DOHH2 (cell line): ENCODE results near the gene MEDAG.

Experiments used
- H3F3A ChIP-seq: fragments of 200-600 bp; sonication (generic), shearing (Covaris generic); 2 replicates; pipeline ENCODE4 v1.6.0; 2016; ENCODE audit warnings: antibody characterized with exemption, mild to moderate bottlenecking; ENCODE audit not compliant: control insufficient read depth, insufficient read depth
- H3K27ac ChIP-seq: fragments of 200-600 bp; sonication (generic); 2 replicates; pipeline ENCODE4 v1.5.1; 2014; ENCODE audit warnings: low read depth, mild to moderate bottlenecking, low read length, moderate library complexity
- H3K27me3 ChIP-seq: fragments of 200-600 bp; sonication (generic); 2 replicates; pipeline ENCODE4 v1.6.1; 2014; ENCODE audit warnings: mild to moderate bottlenecking, low read length, mixed read lengths; ENCODE audit not compliant: control insufficient read depth
- H3K36me3 ChIP-seq: fragments of 200-600 bp; sonication (generic); 2 replicates; pipeline ENCODE4 v1.6.1; 2014; ENCODE audit warnings: mild to moderate bottlenecking, low read length, moderate library complexity, mixed read lengths; ENCODE audit not compliant: control insufficient read depth
- H3K4me1 ChIP-seq: fragments of 200-600 bp; sonication (generic); 2 replicates; pipeline ENCODE4 v1.6.1; 2014; ENCODE audit warnings: mild to moderate bottlenecking, low read length, mixed read lengths; ENCODE audit not compliant: control insufficient read depth
- H3K4me2 ChIP-seq: fragments of 200-600 bp; sonication (generic); 2 replicates; pipeline ENCODE4 v1.6.0; 2014; ENCODE audit warnings: mild to moderate bottlenecking, low read length, moderate library complexity
- H3K4me3 ChIP-seq: fragments of 200-600 bp; sonication (generic); 2 replicates; pipeline ENCODE4 v1.5.1; 2014; ENCODE audit warnings: mild to moderate bottlenecking, low read length, mixed read lengths
- H3K79me2 ChIP-seq: fragments of 200-600 bp; sonication (generic); 2 replicates; pipeline ENCODE4 v1.6.1; 2014; ENCODE audit warnings: mild to moderate bottlenecking, low read length, mixed read lengths; ENCODE audit not compliant: control insufficient read depth
- H3K9me2 ChIP-seq: fragments of 200-600 bp; sonication (generic); replicated peaks from 2 replicates; pipeline ENCODE4 v1.6.1; 2014; ENCODE audit warnings: mild to moderate bottlenecking, low read length, mixed read lengths; ENCODE audit not compliant: control insufficient read depth
- H3K9me3 ChIP-seq: fragments of 200-600 bp; sonication (generic); 2 replicates; pipeline ENCODE4 v1.6.1; 2014; ENCODE audit warnings: antibody characterized with exemption, low read length, mixed read lengths; ENCODE audit not compliant: control insufficient read depth, insufficient read depth
- H4K20me1 ChIP-seq: fragments of 200-600 bp; sonication (generic); 2 replicates; pipeline ENCODE4 v1.6.0; 2014; ENCODE audit warnings: low read depth, mild to moderate bottlenecking, antibody characterized with exemption, low read length, moderate library complexity; ENCODE audit not compliant: control insufficient read depth, insufficient read depth
- CTCF ChIP-seq: fragments of 200-600 bp; sonication (generic); IDR thresholded peaks from one replicate; pipeline ENCODE4 v1.5.1; 2014; ENCODE audit warnings: antibody characterized with exemption, mild to moderate bottlenecking, low read depth, low read length; ENCODE audit not compliant: poor library complexity, severe bottlenecking
- EZH2phosphoT487 ChIP-seq: fragments of 200-600 bp; sonication (generic); IDR thresholded peaks from 2 replicates; pipeline ENCODE4 v1.6.1; 2017; ENCODE audit warnings: borderline replicate concordance, mild to moderate bottlenecking, antibody characterized with exemption, low read length, moderate library complexity, mixed read lengths

The MEDAG gene

GRCh38 chr13:30943881-30944280 is 37.8 kb downstream of the MEDAG start:
- Histone ChIP-seq H3K79me2 (no peaks in the 10 kb centered on the region), H3K4me1 (peaks cover 6% of the 10 kb centered on the region; the same call in 1 of the 2 replicates), H3F3A (no peaks in the 10 kb centered on the region), H4K20me1 (no peaks in the 10 kb centered on the region), H3K4me3 (no peak overlapping the region), H3K9me3 (no peaks in the 10 kb centered on the region), H3K4me2 (no peak overlapping the region), H3K27ac (no peak overlapping the region), H3K36me3 (no peaks in the 10 kb centered on the region), H3K9me2 (no peaks in the 10 kb centered on the region), H3K27me3 (no peaks in the 10 kb centered on the region)
- no peak for TF ChIP-seq CTCF
- TF ChIP-seq EZH2phosphoT487, result no peak

GRCh38 chr13:30957258-30957943 is 51.3 kb downstream of the MEDAG start:
- H3K9me3 ChIP-seq, result peaks cover 2% of the 10 kb centered on the region; the same call in 1 of the 2 replicates
- no peaks in the 10 kb centered on the region for H3K9me2 ChIP-seq
- H3K4me1 ChIP-seq, result no peaks in the 10 kb centered on the region
- H3K4me2 ChIP-seq, result no peak overlapping the region
- H3K36me3 ChIP-seq, result no peaks in the 10 kb centered on the region
- H3K4me3 ChIP-seq, result no peak overlapping the region
- H3F3A ChIP-seq, result no peaks in the 10 kb centered on the region
- peaks cover 13% of the 10 kb centered on the region for H3K27me3 ChIP-seq
- no peaks in the 10 kb centered on the region for H3K79me2 ChIP-seq
- no peaks in the 10 kb centered on the region for H4K20me1 ChIP-seq
- no peak overlapping the region for H3K27ac ChIP-seq
- no peak for TF ChIP-seq EZH2phosphoT487
- no peak for TF ChIP-seq CTCF

- H3K27me3 ChIP-seq, result peaks cover 10% of the 10 kb centered on the region
- no peaks in the 10 kb centered on the region for H4K20me1 ChIP-seq
- peaks cover 2% of the 10 kb centered on the region; the same call in 1 of the 2 replicates for H3K9me3 ChIP-seq
- H3K36me3 ChIP-seq, result no peaks in the 10 kb centered on the region
- no peaks in the 10 kb centered on the region for H3F3A ChIP-seq
- no peak for TF ChIP-seq CTCF
- no peak for TF ChIP-seq EZH2phosphoT487
- H3K27ac ChIP-seq, result no peak overlapping the region
- H3K9me2 ChIP-seq, result no peaks in the 10 kb centered on the region
- H3K4me1 ChIP-seq, result no peaks in the 10 kb centered on the region
- H3K4me2 ChIP-seq, result no peak overlapping the region
- H3K4me3 ChIP-seq, result no peak overlapping the region
- no peaks in the 10 kb centered on the region for H3K79me2 ChIP-seq
Observed at GRCh38 chr13:30959678-30960077, 53.6 kb downstream of the MEDAG start.
